CD4-positive, alpha-beta T cell treated with Interleukin-4 for 1 hour (primary cell): ENCODE results near the gene CLTB.

ENCODE experiments used
- DNase-seq, 2 donors: peaks; one replicate each; pipeline ENCODE4 v3.0.0-alpha.2; 2020 to 2022

CLTB gene

GRCh38 chr5:176401281-176402205 is 14.8 kb downstream of the CLTB start:
- no peak for DNase-seq

GRCh38 chr5:176400382-176401156 is 15.8 kb downstream of the CLTB start:
- DNase-seq: no peak

- DNase-seq: no peak
Measured at GRCh38 chr5:176397736-176398420, 18.5 kb downstream of the CLTB start.

GRCh38 chr5:176396330-176396729 is 20.0 kb downstream of the CLTB start:
- no peak for DNase-seq

- no peak for DNase-seq
Measured at GRCh38 chr5:176394881-176395675, 21.3 kb downstream of the CLTB start.

GRCh38 chr5:176394096-176394495 is 22.2 kb downstream of the CLTB start:
- DNase-seq: no peak

GRCh38 chr5:176392526-176392925 is 23.8 kb downstream of the CLTB start:
- no peak for DNase-seq

GRCh38 chr5:176391999-176392398 is 24.3 kb downstream of the CLTB start:
- no peak for DNase-seq

GRCh38 chr5:176391479-176391878 is 24.9 kb downstream of the CLTB start:
- DNase-seq: no peak

GRCh38 chr5:176389135-176390123 is 26.9 kb downstream of the CLTB start:
- no peak for DNase-seq

- peak; percentile 99 for DNase-seq
Measured at GRCh38 chr5:176388444-176389134, 27.8 kb downstream of the CLTB start, which contains the start of the genes HIGD2A and NOP16. TSS of gene HIGD2A (plus strand) at chr5:176388751. CDS start at chr5:176388820, 69 bp downstream. TSS of gene NOP16 (minus strand) at chr5:176388598. CDS start at chr5:176388539, 59 bp downstream.

- no peak for DNase-seq
Measured at GRCh38 chr5:176388003-176388443, 28.3 kb downstream of the CLTB start.

- DNase-seq: no peak
Measured at GRCh38 chr5:176387384-176387925, 28.9 kb downstream of the CLTB start.

GRCh38 chr5:176386491-176386890 is 29.8 kb downstream of the CLTB start:
- no peak for DNase-seq

- no peak for DNase-seq
Measured at GRCh38 chr5:176384991-176385390, 31.3 kb downstream of the CLTB start.

- no peak for DNase-seq
Measured at GRCh38 chr5:176384366-176384930, 31.9 kb downstream of the CLTB start.

GRCh38 chr5:176383961-176384360 is 32.4 kb downstream of the CLTB start:
- no peak for DNase-seq

GRCh38 chr5:176383248-176383905 is 33.0 kb downstream of the CLTB start:
- DNase-seq: no peak

GRCh38 chr5:176382721-176383120 is 33.6 kb downstream of the CLTB start:
- DNase-seq: no peak
